Putamen (tissue), 1 donor: ENCODE data around the gene NDOR1.
A peak's percentile ranks its signal among the peaks of the same experiment; 100 is the strongest.
"Not testable (repeated sequence)": the region's sequence is repeated elsewhere in the genome, so short reads cannot be mapped to it uniquely, and the experiment has no call there.

Source experiments
- DNase-seq: peaks from one replicate; pipeline ENCODE4 v3.0.0-alpha.2; 2016; ENCODE audit warnings: low spot score

Gene NDOR1

DNA sequence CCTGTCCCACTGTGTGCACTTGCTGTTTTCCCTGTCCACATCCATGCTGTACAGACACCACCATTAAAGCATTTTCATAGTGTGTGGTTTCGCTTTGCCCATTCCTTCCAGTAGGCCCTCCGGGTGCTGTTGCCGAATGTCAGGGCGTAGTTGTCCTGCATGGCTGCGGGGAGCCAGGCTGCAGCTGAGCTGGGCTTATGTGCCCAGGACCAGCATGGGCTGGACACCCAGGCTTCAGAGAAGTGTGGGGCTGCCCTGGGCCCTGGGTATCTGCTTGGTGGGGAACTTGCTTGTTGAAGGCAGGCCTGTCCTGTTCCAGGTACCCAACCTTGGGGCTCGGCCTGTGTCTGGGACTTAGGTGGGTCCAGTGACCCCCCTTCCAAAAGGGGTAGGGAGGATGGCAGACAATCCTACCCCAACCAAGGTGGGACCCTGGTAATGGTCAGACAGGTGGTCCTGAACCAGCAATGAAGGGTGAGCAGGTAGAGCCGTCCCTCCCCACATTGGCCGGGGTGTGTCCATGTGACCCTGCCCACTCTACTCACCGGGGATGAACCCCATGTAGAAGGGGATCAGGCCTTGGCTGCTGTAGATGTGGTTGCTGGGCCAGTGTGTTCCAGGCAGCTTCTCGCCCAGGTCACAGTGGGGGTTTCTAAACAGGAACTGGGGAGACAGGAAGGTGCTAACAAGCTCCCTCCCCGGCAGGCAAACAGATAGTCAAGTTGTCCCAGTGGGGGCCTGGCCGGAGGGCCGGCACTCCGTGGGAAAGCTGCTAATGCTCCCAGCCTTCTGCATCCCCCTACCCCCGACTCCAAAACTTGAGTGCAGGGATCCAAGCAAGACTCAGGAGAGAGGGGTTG lies 38.4 kb downstream of the NDOR1 start:
- no peak for DNase-seq

DNA sequence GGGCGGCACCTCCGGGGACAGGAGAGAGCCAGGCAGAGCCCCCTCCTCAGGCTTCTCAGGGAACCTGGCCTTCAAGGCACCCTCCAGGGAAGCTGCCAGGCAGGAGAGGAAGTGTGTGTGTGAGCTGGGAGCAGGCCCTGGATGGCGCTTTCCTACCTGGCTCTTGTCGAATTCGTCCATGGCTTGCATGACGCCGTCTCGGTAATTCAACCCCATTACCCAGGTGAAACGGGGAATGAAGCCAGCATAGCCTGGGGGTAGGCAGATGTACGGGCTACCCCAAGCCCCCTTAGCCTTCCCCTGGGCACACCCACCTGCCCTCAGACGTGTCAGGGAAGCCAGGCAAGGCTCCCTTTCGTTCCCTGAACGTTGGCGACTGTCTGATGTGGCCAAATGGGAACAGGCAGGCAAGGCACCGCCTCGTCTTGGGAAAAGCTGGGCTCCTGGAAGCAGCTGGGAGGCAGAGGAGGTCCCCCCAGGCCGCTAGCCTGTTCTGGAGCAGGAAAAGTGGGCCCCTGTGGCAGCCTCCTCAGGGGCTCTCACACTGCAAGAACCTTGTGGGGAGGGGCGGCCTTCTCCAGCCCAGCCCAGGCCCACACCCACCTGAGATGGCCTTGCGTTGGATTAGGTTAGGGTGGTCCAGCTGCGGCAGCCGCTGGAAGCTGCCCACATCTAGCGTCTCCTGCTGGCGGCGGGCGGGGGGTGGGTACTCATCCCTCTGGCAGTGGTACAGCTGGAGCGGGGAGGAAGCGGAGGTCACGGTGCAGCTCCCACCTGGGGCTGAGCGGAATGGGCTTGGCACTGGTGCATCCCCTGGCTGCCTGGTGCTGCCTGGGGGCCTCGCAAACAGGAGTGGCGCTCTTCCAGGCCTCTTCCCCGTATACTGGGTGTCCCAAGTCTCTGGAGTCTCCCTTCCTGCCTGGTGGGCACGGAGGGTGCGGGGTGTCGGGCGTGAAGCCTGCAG lies 39.3 kb downstream of the NDOR1 start:
- DNase-seq: no peak

DNA sequence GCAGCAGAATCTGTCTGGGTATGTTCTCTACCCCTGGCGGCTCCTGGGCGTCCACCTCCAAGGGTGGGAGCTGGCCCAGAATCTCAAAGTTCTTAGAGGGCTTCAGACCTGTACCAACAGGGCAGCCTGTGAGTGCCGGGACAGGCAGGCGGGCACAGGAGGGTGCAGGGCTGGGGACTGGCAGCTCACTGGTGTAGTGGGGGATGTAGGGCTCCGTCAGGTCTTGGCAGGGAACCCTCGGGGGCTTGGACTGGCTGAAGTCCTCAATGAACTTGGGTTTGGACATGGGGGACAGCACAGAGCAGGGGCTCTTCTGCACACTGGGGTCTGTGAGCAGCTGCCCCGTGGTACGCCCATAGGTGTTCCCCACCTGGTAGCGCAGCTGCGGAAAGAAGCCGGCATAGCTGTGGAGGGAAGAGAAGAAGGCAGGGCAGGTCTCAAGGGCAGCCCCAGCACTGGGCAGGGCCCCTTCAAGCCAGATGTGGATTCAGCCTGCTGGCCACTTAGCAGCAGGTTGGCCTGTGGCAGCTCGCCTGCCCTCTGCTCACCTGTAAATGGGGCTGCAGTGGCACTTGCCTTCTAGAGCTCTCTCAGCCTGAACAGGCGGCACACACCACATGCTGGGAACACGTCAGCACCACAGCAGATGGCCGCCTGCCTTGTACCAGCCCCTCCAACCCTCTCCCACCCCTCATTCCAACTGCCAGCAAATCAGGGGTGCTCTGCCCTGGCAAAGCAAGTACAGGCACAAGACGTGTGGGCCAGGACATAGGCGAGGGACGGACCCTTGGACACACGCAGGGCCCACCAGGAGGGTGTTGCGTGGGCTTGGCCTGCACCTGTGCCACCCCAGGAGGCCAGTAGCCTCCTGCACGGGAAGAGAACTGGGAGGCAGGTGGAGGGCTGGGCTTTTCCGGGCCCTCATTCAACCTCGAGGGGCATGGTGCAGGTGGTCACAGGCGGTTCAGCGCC lies 40.2 kb downstream of the NDOR1 start:
- DNase-seq: no peak

DNA sequence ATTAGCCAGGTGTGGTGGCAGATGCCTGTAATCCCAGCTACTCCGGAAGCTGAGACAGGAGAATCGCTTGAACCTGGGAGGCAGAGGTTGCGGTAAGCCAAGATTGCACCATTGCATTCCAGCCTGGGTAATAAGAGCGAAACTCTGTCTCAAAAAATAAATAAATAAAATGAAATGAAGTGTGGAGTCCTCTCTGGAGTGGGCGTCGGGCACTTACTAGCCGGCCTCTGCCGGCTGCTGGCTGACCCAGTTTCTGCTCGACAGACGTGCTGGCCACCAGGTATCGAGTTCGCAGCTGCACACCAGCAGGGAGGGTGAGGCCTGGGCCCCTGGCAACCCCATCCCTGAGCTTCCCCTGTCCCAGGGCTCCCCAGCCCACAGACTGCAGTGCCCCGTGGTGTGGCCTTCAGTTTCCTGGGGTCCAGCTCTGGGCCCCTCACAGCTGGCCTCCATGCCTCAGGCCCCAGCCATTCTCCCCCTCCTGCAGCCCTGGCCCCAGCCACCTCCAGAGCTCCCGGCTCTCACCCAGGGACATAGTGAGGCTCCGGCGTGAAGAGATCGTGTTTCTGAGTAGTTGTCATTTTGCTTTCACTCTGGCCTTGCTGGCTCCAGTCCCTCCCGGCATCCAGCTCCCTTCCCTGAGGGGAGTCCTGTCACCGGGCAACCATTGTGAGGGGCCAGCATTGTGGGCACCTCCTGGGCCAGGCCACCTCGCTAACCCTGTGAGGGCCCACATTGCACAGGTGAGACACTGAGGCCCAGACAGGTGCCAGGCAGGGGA lies 41.8 kb downstream of the NDOR1 start:
- DNase-seq: no peak

DNA sequence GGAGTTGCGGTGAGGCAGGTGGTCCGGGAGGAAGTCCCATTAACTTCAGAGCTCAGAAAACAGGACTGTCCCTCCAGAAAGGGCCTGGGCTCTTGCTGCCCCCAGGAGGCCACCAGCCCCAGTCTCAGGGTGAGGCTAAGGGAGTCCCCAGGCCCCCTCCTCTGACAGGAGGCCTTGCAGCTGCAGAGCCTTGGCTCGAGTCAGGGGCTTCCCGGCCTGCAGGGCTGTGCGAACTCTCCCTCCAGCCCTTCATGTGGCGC lies 42.3 kb downstream of the NDOR1 start:
- DNase-seq: no peak

DNA sequence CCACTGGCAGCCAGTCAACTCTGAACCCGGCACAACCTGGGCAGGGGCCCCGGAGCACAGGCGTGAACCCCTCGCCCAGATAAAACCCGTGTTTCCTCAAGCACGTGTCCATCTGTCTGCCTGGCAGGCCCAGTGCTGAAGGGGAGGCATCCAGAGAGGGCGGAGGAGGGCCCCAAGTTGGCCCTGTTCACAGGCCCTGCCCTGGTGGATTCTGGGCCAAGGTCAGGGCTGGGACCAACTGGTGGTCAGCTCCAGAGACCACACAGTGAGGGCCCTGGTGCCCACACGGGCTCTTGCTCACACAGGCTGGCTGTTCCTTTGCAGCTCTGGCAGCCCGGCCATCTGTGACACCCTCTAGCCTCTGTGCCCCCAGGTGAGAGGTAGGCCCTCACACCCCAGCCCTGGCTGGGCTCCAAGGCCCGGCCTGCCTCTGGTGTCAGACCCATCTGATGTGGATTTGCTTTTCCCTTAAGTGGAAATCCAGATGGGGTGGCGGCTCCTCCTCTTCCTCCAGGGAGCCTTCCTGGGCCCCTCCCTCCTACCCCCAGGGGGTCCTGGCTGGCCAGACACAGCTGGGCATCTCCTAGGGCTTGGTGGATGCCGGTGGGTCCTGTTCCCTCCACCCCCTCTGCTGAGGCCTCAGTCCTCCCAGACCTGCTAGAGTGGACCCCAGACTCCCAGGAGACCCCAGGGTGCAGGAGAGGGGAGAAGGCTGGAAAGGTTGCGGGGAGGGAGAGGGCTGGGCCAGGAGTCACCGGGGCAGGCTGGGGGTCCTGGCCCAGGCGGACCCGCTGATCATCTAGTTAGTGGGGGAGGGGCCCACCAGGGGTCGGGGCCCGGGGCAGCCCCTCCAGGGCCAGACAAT lies 45.1 kb downstream of the NDOR1 start:
- DNase-seq: no peak

DNA sequence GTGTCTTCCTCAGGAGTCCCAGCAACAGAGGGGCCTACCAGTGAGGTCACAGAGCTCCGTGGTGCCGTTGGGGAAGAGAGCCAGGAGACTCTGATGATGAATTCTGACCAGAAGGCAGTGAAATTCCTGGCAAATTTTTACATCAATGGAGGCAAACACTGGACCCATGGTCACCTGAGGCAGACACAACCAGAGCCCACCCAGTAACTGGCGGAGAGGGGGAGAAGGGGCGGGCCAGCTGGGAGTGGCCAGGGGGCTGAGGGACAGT lies 45.6 kb downstream of the NDOR1 start, which contains the start of gene STPG3:
STPG3 (plus strand) TSS at position 93 of the 268 bp plus-strand sequence; CDS start at position 94, 1 bp downstream.
- DNase-seq: no peak

DNA sequence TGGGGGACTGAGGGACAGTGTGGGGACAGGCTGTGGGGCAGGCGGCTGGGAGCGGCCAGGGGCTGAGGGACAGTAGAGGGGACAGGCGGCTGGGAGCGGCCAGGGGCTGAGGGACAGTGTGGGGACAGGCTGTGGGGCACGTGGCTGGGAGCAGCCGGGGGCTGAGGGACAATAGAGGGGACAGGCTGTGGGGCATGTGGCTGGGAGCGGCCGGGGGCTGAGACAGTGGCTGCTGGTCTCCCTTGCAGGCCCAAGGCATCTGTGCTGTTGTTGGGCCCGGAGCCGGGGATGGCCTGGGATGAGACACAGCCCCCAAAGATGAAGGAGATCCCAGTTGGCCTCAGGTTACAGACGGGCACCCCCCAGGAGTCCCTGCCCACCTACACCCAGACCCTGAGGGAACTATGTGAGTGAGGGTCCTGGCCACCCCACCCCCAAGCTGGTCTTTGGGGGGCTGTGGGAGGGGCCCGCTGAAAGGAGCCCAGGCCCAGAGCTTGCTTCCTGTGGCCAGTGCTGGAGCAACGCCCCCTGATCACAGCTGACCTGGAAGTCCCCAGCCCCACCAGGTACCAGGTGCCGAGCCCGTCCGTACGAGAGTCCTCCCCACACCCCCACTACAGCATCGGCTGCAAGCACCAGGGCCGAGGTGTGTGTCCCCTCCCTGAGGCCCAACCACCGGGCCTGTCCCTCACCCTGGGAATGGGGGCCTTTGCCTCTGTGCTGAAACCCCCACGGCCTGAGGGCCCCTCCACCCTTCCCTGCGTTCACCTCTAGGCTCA lies 46.2 kb downstream of the NDOR1 start:
- no peak for DNase-seq

DNA sequence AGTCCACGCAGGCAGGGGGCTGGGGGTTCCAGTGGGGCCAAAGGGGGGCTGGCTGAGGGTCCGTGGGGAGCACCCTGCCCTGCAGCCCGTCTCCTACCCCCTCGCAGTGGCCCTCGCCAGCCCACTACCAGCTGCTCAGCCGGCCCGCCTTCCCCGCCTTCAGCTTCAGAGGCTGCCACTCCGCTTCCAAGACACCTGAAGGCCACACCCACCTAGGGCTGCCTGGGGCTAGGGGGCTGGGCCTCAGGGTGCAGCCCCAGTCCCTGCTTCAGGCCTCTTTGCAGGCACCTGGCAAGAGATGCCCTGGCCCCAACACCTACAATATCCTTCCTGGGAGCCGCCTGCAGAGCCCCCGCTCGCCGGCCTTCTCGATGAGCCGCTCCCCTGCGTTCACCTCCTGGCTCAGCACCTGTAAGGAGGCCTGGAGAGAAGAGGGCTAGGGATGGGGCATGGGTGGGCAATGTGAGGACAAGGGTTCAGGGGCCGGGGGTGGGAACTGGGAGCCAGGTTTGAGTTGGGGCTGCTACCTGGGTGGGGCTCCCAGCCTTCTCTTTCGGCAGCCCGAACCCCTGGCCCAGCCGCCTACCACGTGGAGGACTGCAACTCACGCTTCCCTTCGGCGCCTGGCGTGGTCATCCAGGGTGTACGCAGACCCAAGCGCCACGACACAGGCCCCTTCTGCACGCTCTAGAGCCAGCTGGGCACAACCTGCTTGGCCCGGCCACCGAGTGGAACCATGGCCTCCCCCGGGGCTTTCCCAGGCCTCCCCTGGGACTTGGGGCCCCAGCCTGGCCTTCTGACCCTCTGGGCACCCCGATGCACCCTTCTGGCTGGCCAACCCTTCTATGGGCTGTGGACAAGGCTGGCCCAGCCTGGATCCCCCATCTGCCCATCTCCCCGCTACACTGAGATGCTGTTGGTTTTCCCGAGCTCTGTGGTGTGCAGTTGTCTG lies 47.3 kb downstream of the NDOR1 start:
- DNase-seq: no peak

DNA sequence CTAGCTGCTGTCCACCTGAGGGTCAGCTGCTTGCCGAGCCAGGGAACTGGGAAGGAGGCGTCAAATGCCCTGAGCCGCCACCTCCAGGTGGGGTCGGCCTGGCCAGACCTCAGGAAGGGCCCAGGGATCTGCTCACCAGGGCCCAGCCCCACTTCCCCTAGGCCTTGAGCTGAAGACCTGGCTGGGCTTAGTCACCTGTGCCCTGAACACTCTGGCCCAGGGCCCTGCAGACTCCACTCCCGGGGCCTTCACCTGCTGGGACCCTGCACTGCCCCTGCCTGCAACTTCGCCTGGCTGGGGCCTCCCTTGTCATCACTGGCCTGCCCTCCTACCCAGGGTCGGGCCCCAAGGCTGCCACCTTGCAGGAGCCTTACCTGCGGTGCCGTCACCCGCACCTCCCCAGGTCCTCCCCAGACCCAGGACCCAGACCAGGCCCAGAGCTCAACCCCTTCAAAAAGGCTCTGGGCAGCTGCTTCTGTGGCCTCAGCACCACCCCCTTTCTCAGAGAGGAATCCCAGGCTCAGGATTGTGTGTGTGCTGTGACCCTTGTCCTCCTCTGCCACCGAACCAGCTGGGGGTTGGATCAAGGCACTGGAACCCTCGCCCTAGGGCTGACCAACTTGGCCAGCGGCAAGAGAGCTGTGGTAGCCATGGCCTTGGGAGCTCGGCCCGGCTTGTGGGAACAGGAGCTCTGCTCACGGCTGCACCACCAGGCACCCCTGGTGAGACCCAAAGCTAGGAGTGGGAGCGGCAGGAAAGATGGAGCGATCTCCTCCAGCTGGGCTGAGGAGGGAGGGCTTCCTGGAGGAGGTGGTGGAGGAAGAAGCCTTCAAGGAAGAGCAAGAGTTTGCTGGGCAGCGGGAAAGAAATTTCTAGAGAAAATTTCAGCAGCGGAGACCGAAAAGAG lies 48.5 kb downstream of the NDOR1 start:
- no peak for DNase-seq

DNA sequence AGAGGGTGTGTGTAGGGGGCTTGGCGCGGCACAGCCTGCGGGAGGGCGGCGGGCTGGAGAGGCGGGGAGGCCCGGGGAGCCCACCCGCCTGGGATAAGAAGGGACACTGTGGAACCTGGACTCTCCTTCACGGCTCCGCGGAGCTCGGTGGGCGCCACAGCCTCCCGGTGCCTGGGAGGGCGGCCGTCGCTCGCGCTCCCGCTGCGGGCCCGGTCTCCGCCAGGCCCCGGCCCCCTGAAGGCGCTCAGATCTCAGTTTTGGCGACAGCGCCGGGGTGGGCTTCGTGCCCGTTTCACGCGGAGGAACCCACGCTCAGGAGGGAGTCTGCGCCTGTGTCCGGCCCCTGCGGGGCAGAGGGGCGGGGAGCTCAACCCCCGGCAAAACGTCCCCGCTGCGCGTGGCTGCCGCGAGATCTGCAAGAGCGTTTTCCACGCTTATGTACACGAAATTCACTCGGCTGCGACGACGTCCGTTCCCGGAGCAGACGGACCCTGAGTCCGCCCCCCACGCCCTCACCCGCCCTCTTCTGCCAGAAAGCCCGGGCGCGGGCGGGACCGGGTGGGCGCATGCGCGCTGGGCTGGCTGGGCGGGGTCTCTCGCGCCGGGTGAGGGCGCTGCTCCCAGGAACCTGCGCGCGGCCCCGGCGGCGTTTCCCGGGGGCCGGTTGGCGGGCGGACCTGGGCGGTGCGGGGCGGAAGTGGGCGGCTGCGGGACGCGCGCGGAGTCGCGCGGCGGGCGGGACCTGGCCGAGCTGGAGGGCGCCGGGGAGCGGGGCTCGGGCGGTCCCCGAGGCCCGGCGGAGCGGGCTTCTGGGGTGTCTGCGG lies 49.3 kb downstream of the NDOR1 start, which contains the start of gene NELFB:
NELFB (plus strand) TSS at position 704 of the 824 bp plus-strand sequence.
- peak; percentile 91 for DNase-seq

DNA sequence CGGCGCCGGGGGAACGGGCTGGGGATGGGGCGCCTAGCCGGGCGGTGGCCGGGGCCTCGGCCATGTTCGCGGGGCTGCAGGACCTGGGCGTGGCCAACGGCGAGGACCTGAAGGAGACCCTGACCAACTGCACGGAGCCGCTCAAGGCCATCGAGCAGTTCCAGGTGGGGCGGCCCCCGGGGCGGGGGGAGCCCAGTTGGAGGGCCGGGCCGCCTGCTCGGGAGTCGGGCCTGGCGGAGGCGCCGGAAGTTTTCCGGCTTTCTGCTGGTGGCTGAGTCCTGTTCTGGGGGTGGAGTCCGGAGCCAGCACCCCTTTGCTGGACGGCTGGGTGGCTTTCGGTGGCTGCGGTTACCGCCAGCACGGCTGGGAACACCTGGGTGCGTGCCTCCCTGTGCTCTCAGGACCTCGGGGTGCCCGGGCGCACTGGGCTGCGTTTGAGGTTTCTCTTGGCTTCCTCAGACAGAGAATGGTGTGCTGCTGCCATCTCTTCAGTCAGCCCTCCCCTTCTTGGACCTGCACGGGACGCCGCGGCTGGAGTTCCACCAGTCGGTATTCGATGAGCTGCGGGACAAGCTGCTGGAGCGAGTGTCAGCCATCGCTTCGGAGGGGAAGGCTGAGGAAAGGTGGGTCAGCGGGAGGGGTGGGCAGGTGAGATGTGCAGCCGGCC lies 50.1 kb downstream of the NDOR1 start:
- DNase-seq: no peak

DNA sequence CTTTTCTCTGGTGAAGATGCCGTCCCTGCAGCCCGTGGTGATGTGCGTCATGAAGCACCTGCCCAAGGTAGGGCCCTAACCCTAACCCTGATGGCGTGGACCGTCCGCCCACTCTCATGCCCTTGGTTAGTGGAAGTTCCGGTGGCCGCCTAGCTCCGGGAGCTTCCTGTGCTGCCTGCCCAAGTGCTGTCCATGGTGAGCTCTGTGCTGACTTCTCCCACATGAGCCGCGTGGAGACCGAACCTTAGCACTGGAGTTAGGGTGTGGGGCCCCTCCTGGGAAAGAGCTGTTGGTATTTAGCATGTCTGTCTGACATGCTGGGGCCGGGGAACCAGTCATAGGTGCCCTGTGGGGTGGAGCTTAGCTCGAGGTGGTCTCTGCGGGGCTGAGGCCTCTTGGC lies 50.9 kb downstream of the NDOR1 start:
- DNase-seq: no peak

DNA sequence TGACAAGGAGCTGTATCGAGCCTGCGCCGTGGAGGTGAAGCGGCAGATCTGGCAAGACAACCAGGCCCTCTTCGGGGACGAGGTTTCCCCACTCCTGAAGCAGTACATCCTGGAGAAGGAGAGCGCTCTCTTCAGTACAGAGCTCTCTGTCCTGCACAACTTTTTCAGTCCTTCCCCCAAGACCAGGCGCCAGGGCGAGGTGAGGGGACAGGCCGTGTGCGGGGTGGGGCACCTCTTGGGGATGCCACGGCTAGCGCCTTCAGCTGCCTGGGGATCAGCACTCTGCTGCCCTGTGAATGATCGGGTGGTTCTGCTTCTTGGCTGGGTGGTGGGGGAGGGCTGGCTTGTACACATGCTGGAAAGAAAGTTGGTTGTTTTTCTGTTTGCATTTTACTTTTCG lies 51.4 kb downstream of the NDOR1 start:
- no peak for DNase-seq

DNA sequence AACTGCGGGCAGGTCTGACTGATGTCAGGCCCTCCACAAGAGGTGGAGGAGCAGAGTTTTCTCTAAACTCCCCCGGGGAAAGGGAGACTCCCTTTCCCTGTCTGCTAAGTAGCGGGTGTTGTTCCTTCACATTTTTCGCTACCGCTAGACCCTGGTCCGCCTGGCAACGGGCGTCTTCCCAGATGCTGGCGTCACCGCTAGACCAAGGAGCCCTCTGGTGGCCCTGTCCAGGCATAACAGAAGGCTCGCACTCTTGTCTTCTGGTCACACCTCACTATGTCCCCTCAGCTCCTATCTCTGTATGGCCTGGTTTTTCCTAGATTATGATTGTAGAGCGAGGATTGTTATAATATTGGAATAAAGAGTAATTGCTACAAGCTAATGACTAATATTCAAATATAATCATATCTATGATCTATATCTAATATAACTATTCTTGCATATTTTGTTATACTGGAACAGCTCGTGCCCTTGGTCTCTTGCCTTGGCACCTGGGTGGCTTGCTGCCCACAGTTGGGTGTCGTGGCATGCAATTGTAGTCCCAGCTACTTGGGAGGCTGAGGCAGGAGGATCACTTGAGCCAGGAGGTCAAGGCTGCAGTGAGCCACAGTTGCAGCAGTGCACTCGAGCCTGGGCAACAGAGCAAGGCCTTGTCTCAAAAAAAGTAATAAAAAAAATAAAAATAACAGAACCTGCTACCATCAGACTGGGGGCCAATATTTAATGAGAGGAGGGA lies 56.8 kb downstream of the NDOR1 start:
- not testable (repeated sequence) for DNase-seq
